Memory B cell (primary cell): ENCODE measurements around the gene SIPA1L3.

Experiments
- ATAC-seq: fragments of 150-1000 bp; cut with Tn5 transposase; 2 replicates; pipeline ENCODE4 v1.10.0; 2021; ENCODE audit warnings: low read depth, mild to moderate bottlenecking, moderate library complexity
- DNase-seq, 2 donors: peaks; one replicate each; pipeline ENCODE4 v3.0.0; 2022; ENCODE audit warnings: low spot score in 2 of 2
- H3K27ac Mint-ChIP-seq: one replicate; pipeline ENCODE4 v1.8.0; 2022; ENCODE audit warnings: mild to moderate bottlenecking, moderate library complexity, mixed read lengths
- H3K27me3 Mint-ChIP-seq: one replicate; pipeline ENCODE4 v1.8.0; 2022; ENCODE audit warnings: mixed read lengths
- H3K36me3 Mint-ChIP-seq: one replicate; pipeline ENCODE4 v1.8.0; 2022; ENCODE audit warnings: mild to moderate bottlenecking, mixed read lengths
- H3K4me1 Mint-ChIP-seq: one replicate; pipeline ENCODE4 v1.8.0; 2022; ENCODE audit warnings: mixed read lengths
- H3K4me3 Mint-ChIP-seq: one replicate; pipeline ENCODE4 v1.8.0; 2022; ENCODE audit warnings: mild to moderate bottlenecking, moderate library complexity, mixed read lengths
- H3K9me3 Mint-ChIP-seq: one replicate; pipeline ENCODE4 v1.8.0; 2022; ENCODE audit warnings: mixed read lengths

SIPA1L3 gene

GRCh38 chr19:37995346-37995745 lies 88.3 kb downstream of the SIPA1L3 start:
- Mint-ChIP-seq H3K4me1 (peaks cover 36% of the 10 kb centered on the region), H3K27ac (peak overlapping the region; percentile 46), H3K27me3 (no peaks in the 10 kb centered on the region), H3K36me3 (peaks cover 9% of the 10 kb centered on the region), H3K9me3 (no peaks in the 10 kb centered on the region), H3K4me3 (no peak overlapping the region)
- ATAC-seq, result no peak
- DNase-seq, result no peak

DNA sequence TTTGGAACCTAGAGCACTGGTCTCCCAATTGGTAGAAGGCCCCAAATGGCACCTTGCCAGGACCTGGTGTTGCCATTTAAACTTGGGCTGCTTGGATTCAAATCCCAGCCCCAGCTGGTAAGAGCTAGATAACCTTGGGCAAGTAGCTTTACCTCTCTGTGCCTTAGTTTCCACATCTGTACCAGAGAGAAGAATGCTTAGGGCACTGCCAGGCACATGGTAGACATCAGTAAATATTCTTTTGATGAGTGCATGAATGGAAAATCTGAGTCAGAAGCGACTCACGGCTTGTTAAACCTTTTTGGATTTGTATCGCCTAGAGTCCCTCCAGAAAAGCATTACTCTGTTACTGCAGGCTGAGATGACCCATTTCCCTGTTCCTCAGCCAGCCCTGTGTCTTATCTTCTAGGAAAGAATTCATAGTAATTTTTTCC lies 90.9 kb downstream of the SIPA1L3 start:
- Mint-ChIP-seq H3K4me1 (peaks cover 26% of the 10 kb centered on the region), H3K4me3 (no peak overlapping the region), H3K9me3 (no peaks in the 10 kb centered on the region), H3K27me3 (no peaks in the 10 kb centered on the region), H3K27ac (peak overlapping the region; percentile 17), H3K36me3 (peaks cover 9% of the 10 kb centered on the region)
- no peak for DNase-seq
- ATAC-seq, result no peak

- peaks cover 24% of the 10 kb centered on the region for H3K4me1 Mint-ChIP-seq
- DNase-seq, result no peak
- no peak for ATAC-seq
- H3K9me3 Mint-ChIP-seq, result no peaks in the 10 kb centered on the region
- H3K27me3 Mint-ChIP-seq, result no peaks in the 10 kb centered on the region
- H3K27ac Mint-ChIP-seq, result peak overlapping the region; percentile 17
- H3K36me3 Mint-ChIP-seq, result peaks cover 9% of the 10 kb centered on the region
- no peak overlapping the region for H3K4me3 Mint-ChIP-seq
Observed at GRCh38 chr19:37998801-37999308, 91.8 kb downstream of the SIPA1L3 start.

GRCh38 chr19:37999309-38000213 lies 92.6 kb downstream of the SIPA1L3 start:
- Mint-ChIP-seq H3K9me3 (no peaks in the 10 kb centered on the region), H3K4me3 (no peak overlapping the region), H3K27me3 (no peaks in the 10 kb centered on the region), H3K27ac (peak overlapping the region; percentile 17), H3K36me3 (peaks cover 5% of the 10 kb centered on the region), H3K4me1 (peaks cover 20% of the 10 kb centered on the region)
- no peak for DNase-seq
- ATAC-seq, result no peak

DNA sequence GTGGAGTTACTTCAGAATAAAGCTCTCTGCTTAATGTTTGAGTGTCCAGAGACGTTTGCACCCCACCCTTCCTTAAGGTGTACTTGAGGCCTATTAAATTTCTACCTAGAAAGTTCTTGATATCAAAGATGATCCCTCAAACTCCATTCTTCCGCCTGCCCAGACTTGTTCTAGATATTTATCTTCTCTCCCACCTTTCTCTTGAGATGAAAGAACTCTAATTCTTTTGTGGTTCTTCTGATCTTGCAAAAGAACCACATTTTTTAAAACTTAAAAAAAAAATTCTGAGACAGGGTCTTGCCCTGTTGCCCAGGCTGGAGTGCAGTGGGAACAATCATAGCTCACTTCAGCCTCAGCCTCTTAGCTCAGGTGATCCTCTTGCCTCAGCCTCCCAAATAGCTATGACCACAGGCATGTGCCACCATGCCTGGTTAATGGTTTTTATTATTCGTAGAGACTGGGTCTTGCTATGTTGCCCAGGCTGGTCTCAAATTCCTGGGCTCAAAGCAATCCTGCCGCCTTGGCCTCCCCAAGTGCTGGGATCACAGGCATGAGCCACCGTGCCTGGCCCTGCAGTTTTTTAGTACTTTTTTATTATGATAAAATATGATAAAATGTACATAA lies 94.3 kb downstream of the SIPA1L3 start:
- no peaks in the 10 kb centered on the region for H3K9me3 Mint-ChIP-seq
- no peak for ATAC-seq
- H3K27ac Mint-ChIP-seq, result no peak overlapping the region
- H3K4me3 Mint-ChIP-seq, result no peak overlapping the region
- H3K36me3 Mint-ChIP-seq, result peaks cover 3% of the 10 kb centered on the region
- H3K27me3 Mint-ChIP-seq, result no peaks in the 10 kb centered on the region
- peaks cover 10% of the 10 kb centered on the region for H3K4me1 Mint-ChIP-seq
- no peak for DNase-seq

- ATAC-seq (no peak), DNase-seq (no peak)
- Mint-ChIP-seq H3K36me3 (peaks cover 7% of the 10 kb centered on the region), H3K4me1 (peaks cover 18% of the 10 kb centered on the region), H3K9me3 (no peaks in the 10 kb centered on the region), H3K27me3 (no peaks in the 10 kb centered on the region), H3K4me3 (no peak overlapping the region), H3K27ac (no peak overlapping the region)
Observed at GRCh38 chr19:38003438-38004185, 96.6 kb downstream of the SIPA1L3 start.

DNA sequence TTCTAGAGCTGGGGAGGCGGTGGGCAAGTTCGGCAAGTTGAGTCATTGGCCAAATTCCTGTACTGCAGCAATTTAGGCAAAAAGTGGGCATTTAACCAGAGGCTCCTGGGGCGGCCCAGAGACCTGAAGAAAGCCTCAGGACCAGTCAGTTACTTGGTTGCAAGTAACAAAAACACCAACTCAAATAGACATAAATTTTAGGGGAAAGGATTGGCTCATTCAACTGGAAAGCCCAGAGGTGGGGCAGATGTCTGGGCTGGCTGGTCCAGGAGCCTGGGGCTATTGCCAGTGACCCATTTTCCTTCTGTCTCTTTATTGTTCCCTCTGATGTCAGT lies 97.1 kb downstream of the SIPA1L3 start:
- Mint-ChIP-seq H3K9me3 (no peaks in the 10 kb centered on the region), H3K27ac (no peak overlapping the region), H3K27me3 (no peaks in the 10 kb centered on the region), H3K4me3 (no peak overlapping the region), H3K4me1 (peaks cover 19% of the 10 kb centered on the region), H3K36me3 (peaks cover 7% of the 10 kb centered on the region)
- no peak for DNase-seq
- ATAC-seq, result peak; percentile 12

GRCh38 chr19:38004521-38005223 lies 97.7 kb downstream of the SIPA1L3 start:
- Mint-ChIP-seq H3K36me3 (peaks cover 7% of the 10 kb centered on the region), H3K27me3 (no peaks in the 10 kb centered on the region), H3K4me3 (no peak overlapping the region), H3K4me1 (peaks cover 19% of the 10 kb centered on the region), H3K27ac (no peak overlapping the region), H3K9me3 (no peaks in the 10 kb centered on the region)
- ATAC-seq (peak; percentile 84), DNase-seq (peak; percentile 46 to 60)

- no peak overlapping the region for H3K4me3 Mint-ChIP-seq
- DNase-seq (no peak), ATAC-seq (no peak)
- no peak overlapping the region for H3K27ac Mint-ChIP-seq
- H3K4me1 Mint-ChIP-seq, result peaks cover 23% of the 10 kb centered on the region
- peaks cover 10% of the 10 kb centered on the region for H3K36me3 Mint-ChIP-seq
- H3K9me3 Mint-ChIP-seq, result no peaks in the 10 kb centered on the region
- no peaks in the 10 kb centered on the region for H3K27me3 Mint-ChIP-seq
Observed at GRCh38 chr19:38005224-38005614, 98.2 kb downstream of the SIPA1L3 start.

DNA sequence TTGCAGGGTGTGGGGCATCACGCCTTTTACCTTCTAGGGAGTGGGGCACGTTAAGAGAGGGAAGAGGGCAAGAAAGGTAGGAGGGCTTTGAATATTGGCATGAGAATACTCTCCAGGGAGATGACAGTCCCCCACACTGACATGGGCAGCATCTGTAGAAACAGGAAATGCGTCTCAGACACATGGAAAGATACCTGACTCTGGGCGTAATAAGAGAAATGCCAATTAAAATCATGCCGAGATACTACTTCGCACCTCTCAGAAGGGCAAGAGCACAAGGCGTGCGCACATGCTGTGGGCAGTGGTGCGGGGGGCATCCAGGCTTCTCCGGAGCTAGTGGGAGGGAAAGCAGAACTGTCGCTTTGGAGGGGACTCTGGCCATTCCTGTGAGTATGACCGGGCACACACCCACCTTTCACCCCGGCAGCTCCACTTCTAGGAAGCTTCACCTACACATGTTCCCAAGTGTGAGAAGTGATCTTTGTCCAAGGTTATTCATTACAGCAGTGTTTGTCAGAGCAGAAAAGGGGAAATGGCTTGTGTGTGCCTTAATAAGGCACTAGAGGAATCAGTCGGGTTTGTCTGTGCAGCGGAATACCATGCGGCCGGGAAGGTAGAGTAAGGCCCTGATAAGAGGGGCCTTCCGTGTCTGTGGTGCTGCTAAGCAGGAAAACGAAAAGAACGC lies 99.5 kb downstream of the SIPA1L3 start:
- Mint-ChIP-seq H3K36me3 (peaks cover 12% of the 10 kb centered on the region), H3K9me3 (no peaks in the 10 kb centered on the region), H3K27ac (no peak overlapping the region), H3K4me3 (peak overlapping the region; percentile 38), H3K27me3 (no peaks in the 10 kb centered on the region), H3K4me1 (peaks cover 25% of the 10 kb centered on the region)
- peak; percentile 46 for ATAC-seq
- peak; percentile 26 to 35 for DNase-seq

GRCh38 chr19:38009650-38010242 lies 102.7 kb downstream of the SIPA1L3 start:
- DNase-seq (no peak), ATAC-seq (peak; percentile 36)
- Mint-ChIP-seq H3K27ac (peak overlapping the region; percentile 91), H3K36me3 (peaks cover 19% of the 10 kb centered on the region), H3K4me1 (peaks cover 26% of the 10 kb centered on the region), H3K27me3 (no peaks in the 10 kb centered on the region), H3K9me3 (no peaks in the 10 kb centered on the region), H3K4me3 (peak overlapping the region; percentile 56)

GRCh38 chr19:38011426-38011825 lies 104.4 kb downstream of the SIPA1L3 start:
- Mint-ChIP-seq H3K4me3 (no peak overlapping the region), H3K9me3 (no peaks in the 10 kb centered on the region), H3K4me1 (peaks cover 33% of the 10 kb centered on the region), H3K36me3 (peaks cover 16% of the 10 kb centered on the region), H3K27me3 (no peaks in the 10 kb centered on the region), H3K27ac (peak overlapping the region; percentile 69)
- ATAC-seq (no peak), DNase-seq (no peak)

DNA sequence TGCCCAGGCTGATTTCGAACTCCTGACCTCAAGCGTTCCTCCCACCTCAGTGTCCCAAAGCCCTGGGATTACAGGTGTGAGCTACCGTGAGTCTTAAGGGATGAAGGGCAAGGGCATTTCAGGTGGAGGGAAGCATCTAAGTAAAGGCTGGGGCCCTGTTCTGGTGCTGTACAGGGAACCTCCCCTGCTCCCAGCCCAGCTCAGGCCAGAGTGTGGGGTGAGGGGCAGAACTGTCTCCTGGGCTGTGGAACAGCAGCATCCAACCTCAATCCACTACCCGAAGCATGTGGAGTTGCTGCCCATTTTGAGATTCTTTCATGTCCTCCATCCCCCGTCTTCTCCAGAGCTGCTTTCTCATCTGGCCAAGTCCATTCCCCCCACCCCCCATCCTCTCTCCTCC lies 105.3 kb downstream of the SIPA1L3 start:
- H3K9me3 Mint-ChIP-seq, result no peaks in the 10 kb centered on the region
- peak overlapping the region; percentile 58 for H3K27ac Mint-ChIP-seq
- ATAC-seq (no peak), DNase-seq (no peak)
- peaks cover 36% of the 10 kb centered on the region for H3K4me1 Mint-ChIP-seq
- H3K4me3 Mint-ChIP-seq, result no peak overlapping the region
- no peaks in the 10 kb centered on the region for H3K27me3 Mint-ChIP-seq
- H3K36me3 Mint-ChIP-seq, result peaks cover 14% of the 10 kb centered on the region
